WERI-Rb-1 (cell line): ENCODE data around the gene MSL3.
A peak's percentile ranks its signal among the peaks of the same experiment; 100 is the strongest.

ENCODE experiments used
- DNase-seq: peaks from one replicate; pipeline ENCODE4 v3.0.0-alpha.2; 2020
- H3K27ac ChIP-seq: fragments of 250-450 bp; sonication (Bioruptor Pico); 2 replicates; pipeline ENCODE4 v1.5.1; 2020; ENCODE audit warnings: mild to moderate bottlenecking, moderate library complexity
- H3K27me3 ChIP-seq: fragments of 250-450 bp; sonication (Bioruptor Pico); 2 replicates; pipeline ENCODE4 v1.5.1; 2021; ENCODE audit warnings: mild to moderate bottlenecking, low read depth, moderate library complexity; ENCODE audit not compliant: insufficient read depth, severe bottlenecking
- H3K36me3 ChIP-seq: fragments of 250-450 bp; sonication (Bioruptor Pico); 2 replicates; pipeline ENCODE4 v1.5.1; 2020; ENCODE audit warnings: mild to moderate bottlenecking, moderate library complexity
- H3K4me3 ChIP-seq: 2 replicates; pipeline ENCODE4 v1.5.1; 2011; ENCODE audit warnings: low read depth, mild to moderate bottlenecking, control low read depth, low read length
- H3K9me3 ChIP-seq: fragments of 250-450 bp; sonication (Bioruptor Pico); 2 replicates; pipeline ENCODE4 v1.5.1; 2021; ENCODE audit warnings: mild to moderate bottlenecking, moderate library complexity; ENCODE audit not compliant: severe bottlenecking
- TF ChIP-seq, protein P1 (sequence below): IDR thresholded peaks from 2 replicates; pipeline ENCODE4 v1.5.1; 2011; ENCODE audit warnings: low read depth, mild to moderate bottlenecking, control low read depth, inconsistent platforms, low read length

The MSL3 gene

DNA sequence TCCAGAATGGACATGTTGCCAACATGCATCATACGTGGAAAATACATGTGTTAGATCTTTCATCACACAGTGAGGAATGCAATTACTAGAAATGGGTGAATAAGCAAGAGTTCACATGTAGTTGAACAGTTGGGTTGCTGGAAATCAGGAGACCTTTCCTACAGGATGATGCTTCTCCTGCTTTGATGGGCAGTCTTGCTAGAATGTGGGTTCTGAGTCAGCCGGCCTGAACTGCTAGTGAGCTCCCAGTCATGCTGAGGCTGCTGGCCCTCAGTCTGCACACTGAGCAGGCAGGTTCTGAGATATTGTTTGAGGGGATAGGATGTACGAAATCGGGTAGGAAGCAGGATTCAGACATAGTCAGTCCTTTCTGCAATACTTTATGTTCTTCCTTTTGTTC lies 20.2 kb downstream of the MSL3 start:
- H3K27me3 ChIP-seq, result no peaks in the 10 kb centered on the region
- TF ChIP-seq, protein P1, sequence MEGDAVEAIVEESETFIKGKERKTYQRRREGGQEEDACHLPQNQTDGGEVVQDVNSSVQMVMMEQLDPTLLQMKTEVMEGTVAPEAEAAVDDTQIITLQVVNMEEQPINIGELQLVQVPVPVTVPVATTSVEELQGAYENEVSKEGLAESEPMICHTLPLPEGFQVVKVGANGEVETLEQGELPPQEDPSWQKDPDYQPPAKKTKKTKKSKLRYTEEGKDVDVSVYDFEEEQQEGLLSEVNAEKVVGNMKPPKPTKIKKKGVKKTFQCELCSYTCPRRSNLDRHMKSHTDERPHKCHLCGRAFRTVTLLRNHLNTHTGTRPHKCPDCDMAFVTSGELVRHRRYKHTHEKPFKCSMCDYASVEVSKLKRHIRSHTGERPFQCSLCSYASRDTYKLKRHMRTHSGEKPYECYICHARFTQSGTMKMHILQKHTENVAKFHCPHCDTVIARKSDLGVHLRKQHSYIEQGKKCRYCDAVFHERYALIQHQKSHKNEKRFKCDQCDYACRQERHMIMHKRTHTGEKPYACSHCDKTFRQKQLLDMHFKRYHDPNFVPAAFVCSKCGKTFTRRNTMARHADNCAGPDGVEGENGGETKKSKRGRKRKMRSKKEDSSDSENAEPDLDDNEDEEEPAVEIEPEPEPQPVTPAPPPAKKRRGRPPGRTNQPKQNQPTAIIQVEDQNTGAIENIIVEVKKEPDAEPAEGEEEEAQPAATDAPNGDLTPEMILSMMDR, result no peak
- no peak overlapping the region for H3K4me3 ChIP-seq
- H3K36me3 ChIP-seq, result no peaks in the 10 kb centered on the region
- H3K9me3 ChIP-seq, result no peaks in the 10 kb centered on the region
- no peak overlapping the region for H3K27ac ChIP-seq
- no peak for DNase-seq

DNA sequence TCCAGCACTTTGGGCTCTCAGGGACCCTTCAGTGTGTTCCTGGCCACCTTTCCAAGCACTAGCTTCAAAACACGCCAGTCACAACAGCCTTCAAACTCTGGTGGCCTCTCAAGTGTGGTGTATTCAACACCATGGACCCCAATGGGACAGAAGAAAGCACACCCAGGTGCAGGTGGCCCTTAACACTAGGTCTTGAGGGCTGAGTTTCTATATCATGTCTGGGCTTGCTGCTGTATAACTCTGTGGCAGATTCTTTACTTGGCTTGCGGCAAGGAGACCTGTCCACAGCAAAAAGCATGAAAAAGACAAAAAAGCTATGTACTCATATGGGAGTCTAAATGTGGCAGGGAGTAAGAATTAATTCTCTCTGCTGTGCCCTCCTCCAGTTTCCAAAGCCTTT lies 23.1 kb downstream of the MSL3 start:
- Histone ChIP-seq H3K9me3 (no peaks in the 10 kb centered on the region), H3K27me3 (no peaks in the 10 kb centered on the region)
- TF ChIP-seq, protein P1, result no peak

DNA sequence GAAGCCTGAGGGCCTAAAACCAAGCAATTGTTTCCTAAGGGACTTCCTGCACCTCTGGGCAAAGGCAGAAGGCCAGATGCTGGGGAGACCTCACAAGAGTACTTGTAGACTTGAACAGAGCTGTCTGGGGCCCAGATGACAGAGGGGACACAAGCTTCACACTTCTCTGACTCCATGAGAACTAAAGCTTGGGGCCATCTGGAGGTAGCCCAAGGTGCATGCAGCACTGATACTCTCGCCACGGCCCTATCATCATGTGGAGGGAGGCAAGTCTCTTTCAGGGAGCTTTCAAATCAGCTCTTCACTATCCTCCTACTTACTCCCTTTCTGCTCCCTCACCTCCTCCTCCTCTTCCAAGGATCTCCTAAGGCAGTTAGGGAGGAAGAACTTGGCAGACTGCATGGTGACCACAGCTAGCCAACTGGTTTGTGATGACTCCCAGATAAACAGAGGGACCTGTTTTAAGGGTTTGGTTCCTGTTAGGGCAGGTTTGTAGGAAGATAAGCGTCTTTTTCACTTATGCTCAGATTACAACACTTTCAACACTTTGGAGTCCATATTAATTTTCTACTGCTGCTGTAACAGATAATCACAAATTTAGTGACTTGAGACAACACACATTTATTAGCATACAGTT lies 23.8 kb downstream of the MSL3 start:
- Histone ChIP-seq H3K4me3 (no peak overlapping the region), H3K27ac (no peak overlapping the region), H3K36me3 (no peaks in the 10 kb centered on the region), H3K27me3 (no peaks in the 10 kb centered on the region), H3K9me3 (no peaks in the 10 kb centered on the region)
- TF ChIP-seq, protein P1, result no peak
- DNase-seq, result no peak

More for the DNA sequence above, 23.1 kb downstream of the MSL3 start:
- Histone ChIP-seq H3K4me3 (no peak overlapping the region), H3K27ac (no peak overlapping the region), H3K36me3 (no peaks in the 10 kb centered on the region)
- no peak for DNase-seq

DNA sequence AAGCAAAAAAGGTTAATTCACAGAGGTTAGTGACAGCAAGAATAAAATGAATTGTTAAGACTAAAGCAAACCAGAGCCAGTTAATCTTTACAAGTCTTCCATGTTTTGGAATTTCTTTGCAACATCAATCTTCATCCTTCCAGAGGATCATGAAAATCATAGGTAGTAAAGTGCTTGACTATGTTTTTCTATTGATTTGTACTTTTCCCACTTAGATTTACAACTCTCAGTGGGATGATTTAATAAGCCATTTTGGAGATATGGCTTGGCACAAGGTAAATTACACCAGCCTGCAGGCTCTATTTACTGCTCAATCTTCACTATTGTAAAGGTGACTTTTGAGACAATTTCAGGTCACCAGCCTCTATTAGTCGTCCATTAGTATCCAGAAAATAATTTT lies 26.5 kb downstream of the MSL3 start:
- DNase-seq, result no peak
- Histone ChIP-seq H3K27me3 (peaks cover 3% of the 10 kb centered on the region), H3K36me3 (no peaks in the 10 kb centered on the region), H3K27ac (no peak overlapping the region), H3K4me3 (no peak overlapping the region), H3K9me3 (no peaks in the 10 kb centered on the region)
- TF ChIP-seq, protein P1, result no peak

DNA sequence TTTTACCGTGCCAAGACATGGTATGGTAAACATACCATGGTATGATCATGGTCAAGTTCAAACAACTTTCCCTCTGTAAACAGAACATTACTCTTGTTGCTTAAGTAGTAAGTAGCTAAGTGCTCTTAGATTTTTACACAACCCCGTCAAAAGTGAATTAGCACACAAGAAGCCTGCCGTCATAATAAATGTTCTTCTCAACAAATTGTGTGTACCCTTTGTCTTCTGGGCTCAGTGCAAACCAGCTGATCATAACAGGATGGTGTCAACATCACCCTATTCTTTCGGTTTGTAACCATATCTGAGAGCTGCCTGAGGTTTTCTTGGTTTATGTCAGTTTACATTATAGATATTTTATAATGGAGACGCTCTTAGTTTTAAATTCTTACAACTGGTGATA lies 28.8 kb downstream of the MSL3 start:
- TF ChIP-seq, protein P1, result no peak
- no peak for DNase-seq
- Histone ChIP-seq H3K4me3 (no peak overlapping the region), H3K27ac (no peak overlapping the region), H3K36me3 (no peaks in the 10 kb centered on the region), H3K9me3 (no peaks in the 10 kb centered on the region), H3K27me3 (peaks cover 3% of the 10 kb centered on the region)

DNA sequence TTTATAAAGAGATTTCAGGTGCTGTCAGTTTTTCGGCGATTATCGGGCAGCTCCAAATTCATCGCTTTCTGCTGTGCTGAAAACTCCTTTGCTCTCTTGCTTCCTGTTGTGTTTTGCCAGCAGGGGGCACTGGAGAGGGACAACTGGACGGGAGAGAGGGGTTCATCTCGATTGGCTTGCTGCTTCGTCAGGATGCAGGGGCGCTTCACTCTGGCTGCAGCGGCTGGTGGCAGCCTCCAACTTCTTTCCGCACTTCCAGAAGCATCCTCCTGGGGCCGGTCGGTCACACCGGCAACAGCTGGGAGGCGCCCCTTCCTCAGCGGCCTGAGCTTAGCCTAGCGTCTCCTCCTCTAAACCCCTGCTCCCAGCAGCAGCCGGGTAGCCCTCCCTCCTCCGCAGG lies 29.5 kb downstream of the MSL3 start:
- peak; percentile 31 for DNase-seq
- H3K9me3 ChIP-seq, result no peaks in the 10 kb centered on the region
- H3K36me3 ChIP-seq, result no peaks in the 10 kb centered on the region
- TF ChIP-seq, protein P1, result peak; percentile 62
- H3K27me3 ChIP-seq, result peaks cover 3% of the 10 kb centered on the region
- no peak overlapping the region for H3K4me3 ChIP-seq
- H3K27ac ChIP-seq, result no peak overlapping the region
